Rectal smooth muscle tissue (tissue), 1 donor: ENCODE measurements around the gene KIAA1958.

Source experiments
- H3K27ac ChIP-seq: one replicate; pipeline ENCODE4 v1.7.0; 2013; ENCODE audit warnings: low read depth, low read length, inconsistent platforms
- H3K27me3 ChIP-seq: one replicate; pipeline ENCODE4 v1.7.0; 2013; ENCODE audit warnings: low read length; ENCODE audit not compliant: control insufficient read depth, insufficient read depth
- H3K36me3 ChIP-seq: one replicate; pipeline ENCODE4 v1.7.0; 2013; ENCODE audit warnings: low read length; ENCODE audit not compliant: control insufficient read depth, insufficient read depth
- H3K4me1 ChIP-seq: one replicate; pipeline ENCODE4 v1.7.0; 2013; ENCODE audit warnings: low read length; ENCODE audit not compliant: control insufficient read depth, insufficient read depth
- H3K4me3 ChIP-seq: one replicate; pipeline ENCODE4 v1.7.0; 2013; ENCODE audit warnings: low read length
- H3K9ac ChIP-seq: one replicate; pipeline ENCODE4 v1.7.0; 2013; ENCODE audit warnings: low read length

Gene KIAA1958

DNA sequence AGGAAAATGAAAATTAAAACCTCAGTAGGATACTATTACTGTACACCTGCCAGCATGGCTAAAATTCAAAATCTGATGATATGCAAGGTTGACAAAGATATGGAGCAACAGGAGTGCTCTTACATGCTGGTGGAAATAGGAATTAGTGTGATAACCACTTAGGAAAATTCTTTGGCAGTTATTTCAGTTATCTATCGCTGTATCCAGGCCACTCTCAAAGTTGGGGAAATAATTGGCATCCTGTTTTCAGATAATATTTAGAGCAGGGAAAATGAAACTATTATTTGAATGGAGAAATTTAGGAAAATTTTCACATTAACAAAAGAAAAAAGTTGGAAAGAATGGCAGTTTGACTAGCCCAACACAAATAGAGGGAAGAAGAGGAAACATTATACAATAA lies 50.9 kb downstream of the KIAA1958 start:
- no peaks in the 10 kb centered on the region for H3K4me1 ChIP-seq

DNA sequence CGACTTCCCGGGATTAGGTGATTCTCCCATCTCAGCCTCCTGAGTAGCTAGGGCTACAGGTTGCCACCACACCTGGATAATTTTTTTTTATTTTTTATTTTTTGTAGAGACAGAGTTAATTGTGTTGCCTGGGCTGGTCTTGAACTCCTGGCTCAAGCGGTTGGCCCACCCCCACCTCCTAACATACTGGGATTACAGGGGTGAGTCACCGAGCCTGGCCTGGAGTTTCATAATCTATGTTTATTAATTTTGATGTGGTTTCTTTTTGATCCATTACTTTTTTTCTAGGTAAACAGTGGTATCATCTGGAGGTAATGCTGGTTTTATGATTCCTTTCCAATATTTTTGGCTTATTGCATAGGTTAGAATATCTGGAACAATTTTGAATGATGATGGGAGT lies 54.2 kb downstream of the KIAA1958 start:
- Histone ChIP-seq H3K36me3 (no peaks in the 10 kb centered on the region), H3K27me3 (no peaks in the 10 kb centered on the region), H3K4me3 (no peak overlapping the region), H3K27ac (no peak overlapping the region), H3K4me1 (no peaks in the 10 kb centered on the region), H3K9ac (no peak overlapping the region)

More for the DNA sequence above, 50.9 kb downstream of the KIAA1958 start:
- Histone ChIP-seq H3K4me3 (no peak overlapping the region), H3K27ac (no peak overlapping the region), H3K27me3 (no peaks in the 10 kb centered on the region), H3K36me3 (no peaks in the 10 kb centered on the region), H3K9ac (no peak overlapping the region)

DNA sequence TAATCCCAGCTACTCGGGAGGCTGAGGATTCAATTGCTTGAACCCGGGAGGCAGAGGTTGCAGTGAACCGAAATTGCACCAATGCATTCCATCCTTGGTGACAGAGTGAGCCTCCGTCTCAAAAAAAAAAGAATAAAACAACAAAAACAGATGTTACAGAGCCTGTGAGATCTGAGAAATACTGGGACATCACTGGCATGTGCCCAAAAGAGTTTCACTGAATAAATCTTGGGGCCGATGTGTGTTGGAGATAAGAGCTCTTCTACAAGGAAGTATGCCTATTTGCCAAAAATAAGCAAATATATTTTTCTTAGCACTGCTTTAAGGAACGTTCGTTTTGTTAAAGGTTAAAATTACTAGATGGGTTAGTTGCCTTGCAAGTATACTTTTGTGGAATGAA lies 55.1 kb downstream of the KIAA1958 start:
- H3K27me3 ChIP-seq: no peaks in the 10 kb centered on the region
- no peak overlapping the region for H3K4me3 ChIP-seq
- no peaks in the 10 kb centered on the region for H3K4me1 ChIP-seq
- no peaks in the 10 kb centered on the region for H3K36me3 ChIP-seq
- H3K9ac ChIP-seq: no peak overlapping the region
- no peak overlapping the region for H3K27ac ChIP-seq

DNA sequence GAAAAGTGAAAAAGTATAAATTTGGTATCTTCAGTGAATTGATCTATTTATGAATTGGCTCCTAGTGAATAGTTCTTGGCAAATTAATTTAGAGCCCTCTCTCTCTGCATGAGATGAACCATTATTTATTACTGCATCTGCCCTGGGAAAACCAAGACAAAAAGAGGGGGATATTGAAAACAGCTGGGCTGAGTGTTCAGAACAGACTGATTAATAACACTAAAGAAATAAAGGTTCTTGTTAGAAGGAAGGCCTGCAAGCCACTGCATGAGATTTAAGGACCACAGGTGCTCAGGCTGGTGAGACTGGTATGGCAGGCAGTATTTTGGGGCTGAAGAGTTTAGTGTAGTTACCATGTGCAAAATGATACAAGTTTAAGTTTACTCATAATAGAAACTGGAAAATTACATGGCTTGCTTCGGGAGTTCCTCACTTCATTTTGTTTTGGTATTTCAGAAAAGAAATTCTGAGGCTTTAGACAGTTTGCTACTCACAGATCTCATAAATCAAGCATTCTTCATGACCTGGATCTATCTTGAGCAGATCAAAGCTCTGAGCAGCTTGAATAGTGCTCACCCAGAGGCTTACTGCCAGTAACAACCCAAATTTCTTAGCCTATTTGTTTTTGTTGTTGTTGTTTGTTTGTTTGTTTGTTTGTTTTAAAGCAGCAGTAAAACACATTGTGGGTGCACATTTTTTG lies 56.1 kb downstream of the KIAA1958 start:
- no peak overlapping the region for H3K27ac ChIP-seq
- H3K36me3 ChIP-seq: no peaks in the 10 kb centered on the region
- no peak overlapping the region for H3K9ac ChIP-seq
- no peaks in the 10 kb centered on the region for H3K4me1 ChIP-seq
- H3K4me3 ChIP-seq: no peak overlapping the region
- H3K27me3 ChIP-seq: no peaks in the 10 kb centered on the region

DNA sequence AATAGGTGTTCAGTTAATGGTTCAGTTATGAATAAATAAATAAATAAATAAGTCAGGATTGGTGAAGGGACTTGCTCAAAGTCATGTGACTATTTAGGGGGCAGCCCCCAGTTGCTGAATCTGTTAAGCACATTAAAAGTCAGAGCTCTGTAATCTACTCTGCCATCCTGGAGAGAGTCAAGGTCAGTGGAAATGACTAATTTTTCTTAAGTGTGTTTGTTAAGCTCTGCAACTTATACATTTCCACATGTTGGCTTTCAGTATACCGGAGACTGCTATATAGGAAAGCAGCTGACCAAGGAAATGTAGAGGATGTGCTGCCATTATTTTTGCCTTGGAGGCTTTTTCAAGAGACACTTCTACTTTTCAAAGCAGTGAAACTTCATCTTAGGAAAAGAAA lies 57.9 kb downstream of the KIAA1958 start:
- H3K9ac ChIP-seq: no peak overlapping the region
- no peaks in the 10 kb centered on the region for H3K27me3 ChIP-seq
- no peak overlapping the region for H3K4me3 ChIP-seq
- no peak overlapping the region for H3K27ac ChIP-seq
- H3K36me3 ChIP-seq: no peaks in the 10 kb centered on the region
- no peaks in the 10 kb centered on the region for H3K4me1 ChIP-seq

DNA sequence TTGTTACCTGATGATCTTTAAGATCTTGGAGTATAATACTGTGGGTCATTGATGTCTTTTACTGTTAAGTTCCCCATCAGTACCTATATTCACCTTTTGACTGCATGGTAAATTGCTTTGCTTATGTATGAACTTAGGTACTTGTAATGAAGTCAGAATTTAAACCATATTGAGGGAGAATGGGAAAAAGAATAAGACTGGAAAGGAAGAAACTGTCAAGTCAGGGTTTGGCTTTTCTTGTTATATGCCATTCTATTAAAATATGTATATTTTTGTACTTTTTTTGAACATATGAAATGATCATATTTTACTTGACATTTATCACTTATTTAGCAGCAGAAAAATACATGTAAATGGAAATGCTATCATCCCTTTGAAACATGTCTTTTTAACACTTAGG lies 58.6 kb downstream of the KIAA1958 start:
- H3K4me3 ChIP-seq: no peak overlapping the region
- H3K36me3 ChIP-seq: no peaks in the 10 kb centered on the region
- no peak overlapping the region for H3K9ac ChIP-seq
- no peaks in the 10 kb centered on the region for H3K4me1 ChIP-seq
- H3K27me3 ChIP-seq: no peaks in the 10 kb centered on the region
- H3K27ac ChIP-seq: no peak overlapping the region

DNA sequence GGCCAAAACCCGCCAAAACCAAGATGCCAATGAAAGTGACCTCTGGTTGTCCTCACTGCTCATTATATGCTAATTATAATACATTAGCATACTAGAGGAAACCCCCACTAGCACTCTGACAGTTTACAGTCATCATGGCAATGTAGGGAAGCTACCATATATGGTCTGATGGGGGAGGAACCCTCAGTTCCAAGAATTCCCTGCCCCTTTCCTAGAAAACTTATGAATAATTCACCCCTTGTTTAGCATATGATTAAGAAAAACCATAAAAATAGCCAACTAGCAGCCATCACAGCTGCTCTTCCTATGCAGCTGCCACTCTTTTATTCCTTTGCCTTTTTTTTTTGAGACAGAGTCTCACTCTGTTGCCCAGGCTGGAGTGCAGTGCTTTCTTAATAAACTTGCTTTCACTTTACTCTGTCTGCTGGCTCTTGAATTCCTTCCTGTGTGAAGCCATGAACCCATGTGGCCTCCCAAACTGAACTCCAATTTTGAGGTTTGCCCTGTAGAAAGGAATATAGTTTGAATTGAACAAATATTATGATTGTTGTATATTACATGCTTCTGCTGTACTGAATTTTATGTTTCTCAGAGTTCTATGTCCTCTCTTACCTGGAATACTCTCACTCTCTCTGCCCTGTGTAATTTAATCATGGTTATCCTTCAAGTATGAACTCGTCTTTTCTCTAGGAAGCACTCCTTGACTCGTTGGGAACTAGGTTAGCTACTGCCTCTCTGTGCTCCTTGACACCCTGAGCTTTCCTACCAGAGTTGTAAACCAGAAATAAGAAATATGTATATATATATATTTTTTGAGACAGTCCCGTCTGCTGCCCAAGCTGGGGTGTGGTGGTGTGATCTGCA lies 59.8 kb downstream of the KIAA1958 start:
- Histone ChIP-seq H3K36me3 (no peaks in the 10 kb centered on the region), H3K27ac (no peak overlapping the region), H3K4me1 (no peaks in the 10 kb centered on the region), H3K9ac (no peak overlapping the region), H3K27me3 (no peaks in the 10 kb centered on the region), H3K4me3 (no peak overlapping the region)

DNA sequence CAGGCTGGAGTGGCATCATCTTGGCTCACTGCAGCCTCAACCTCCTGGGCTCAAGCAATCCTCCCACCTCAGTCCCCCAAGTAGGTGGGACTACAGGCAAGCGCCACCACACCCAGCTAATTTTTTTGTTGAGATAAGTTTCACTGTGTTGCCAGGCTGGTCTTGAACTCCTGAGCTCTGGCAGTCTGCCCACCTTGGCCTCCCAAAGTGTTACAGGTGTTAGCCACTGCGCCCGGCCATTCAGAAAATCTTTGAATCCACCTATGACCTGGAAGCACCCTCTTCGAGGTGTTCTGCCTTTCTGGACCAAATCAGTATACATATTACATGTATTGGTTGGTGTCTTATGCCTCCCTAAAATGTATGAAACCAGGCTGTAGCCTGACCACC lies 61.4 kb downstream of the KIAA1958 start:
- H3K9ac ChIP-seq: no peak overlapping the region
- no peaks in the 10 kb centered on the region for H3K4me1 ChIP-seq
- H3K4me3 ChIP-seq: no peak overlapping the region
- H3K27me3 ChIP-seq: no peaks in the 10 kb centered on the region
- no peak overlapping the region for H3K27ac ChIP-seq
- no peaks in the 10 kb centered on the region for H3K36me3 ChIP-seq

DNA sequence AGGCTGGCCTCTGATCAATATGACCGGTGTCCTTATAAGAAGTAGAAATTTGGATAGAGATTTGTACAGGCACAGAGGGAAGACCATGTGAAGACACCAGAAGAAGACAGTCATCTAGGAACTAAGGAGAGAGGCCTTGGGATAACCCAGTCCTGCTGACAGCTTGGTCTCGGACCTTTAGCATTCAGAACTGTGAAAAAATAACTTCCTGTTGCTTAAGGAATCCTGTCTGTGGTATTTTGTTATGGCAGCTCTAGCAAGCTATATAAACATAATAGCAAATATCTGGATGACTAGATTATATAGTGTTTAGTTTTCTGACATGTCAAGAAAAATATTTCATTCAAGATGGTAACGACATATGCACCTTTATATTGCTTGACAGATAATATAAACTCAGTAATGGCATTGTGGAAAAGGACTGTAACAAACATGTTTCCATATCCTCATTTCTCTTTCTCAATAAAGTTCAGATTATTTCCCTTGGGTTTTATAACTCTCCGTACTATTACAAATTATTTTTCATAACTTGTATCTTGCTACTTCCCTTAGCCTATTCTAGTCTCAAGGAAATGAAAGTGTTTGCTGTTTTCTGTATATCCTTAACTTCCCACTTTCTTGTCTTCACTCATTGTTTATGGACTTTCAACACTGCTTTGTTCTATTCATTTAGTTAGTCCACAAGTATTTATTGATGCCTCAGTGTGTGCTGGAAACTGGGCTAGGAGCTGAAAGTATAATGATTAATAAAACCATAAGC lies 62.4 kb downstream of the KIAA1958 start:
- Histone ChIP-seq H3K4me1 (no peaks in the 10 kb centered on the region), H3K4me3 (no peak overlapping the region), H3K9ac (no peak overlapping the region), H3K27me3 (no peaks in the 10 kb centered on the region), H3K27ac (no peak overlapping the region), H3K36me3 (no peaks in the 10 kb centered on the region)

DNA sequence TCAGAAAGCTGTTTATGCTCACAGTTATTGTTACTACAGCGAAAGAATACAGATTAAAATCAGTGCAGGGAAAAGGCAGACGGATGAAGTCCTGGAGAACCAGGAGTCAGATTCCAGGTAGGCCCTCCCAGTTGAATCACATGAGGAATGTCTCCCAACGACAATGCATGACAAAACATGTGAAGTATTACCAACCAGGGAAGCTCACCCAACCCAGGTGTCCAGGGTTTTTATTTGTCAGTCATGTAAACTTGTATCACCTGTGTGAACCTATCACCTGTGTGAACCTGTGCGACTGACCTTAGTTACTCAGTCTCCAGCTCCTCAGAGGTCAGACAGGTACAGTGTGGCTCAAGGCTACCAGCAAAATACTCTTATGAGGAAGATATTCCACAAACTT lies 63.9 kb downstream of the KIAA1958 start:
- H3K9ac ChIP-seq: no peak overlapping the region
- H3K27me3 ChIP-seq: no peaks in the 10 kb centered on the region
- H3K36me3 ChIP-seq: no peaks in the 10 kb centered on the region
- no peak overlapping the region for H3K4me3 ChIP-seq
- H3K27ac ChIP-seq: no peak overlapping the region
- no peaks in the 10 kb centered on the region for H3K4me1 ChIP-seq

DNA sequence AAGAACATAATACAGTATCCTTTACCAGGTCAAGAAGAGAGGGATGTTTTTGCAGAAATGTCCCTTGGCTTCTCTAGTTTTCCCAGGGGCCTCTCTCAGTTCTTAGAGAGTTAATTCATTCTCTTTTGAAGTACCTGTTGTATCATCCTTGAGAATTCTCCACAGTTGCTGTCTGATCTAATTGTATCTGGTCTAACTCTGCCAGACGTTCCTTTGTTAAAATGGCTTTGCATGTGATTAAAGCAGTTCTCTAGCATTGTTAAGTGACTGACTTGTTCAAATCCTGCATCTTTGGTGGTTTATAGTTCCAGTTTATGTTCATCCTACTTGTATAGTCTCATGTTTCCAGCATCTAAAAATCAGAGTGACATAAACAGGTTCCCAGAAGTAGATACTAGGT lies 65.0 kb downstream of the KIAA1958 start:
- Histone ChIP-seq H3K27me3 (no peaks in the 10 kb centered on the region), H3K27ac (no peak overlapping the region), H3K36me3 (no peaks in the 10 kb centered on the region), H3K9ac (no peak overlapping the region), H3K4me3 (no peak overlapping the region), H3K4me1 (no peaks in the 10 kb centered on the region)

DNA sequence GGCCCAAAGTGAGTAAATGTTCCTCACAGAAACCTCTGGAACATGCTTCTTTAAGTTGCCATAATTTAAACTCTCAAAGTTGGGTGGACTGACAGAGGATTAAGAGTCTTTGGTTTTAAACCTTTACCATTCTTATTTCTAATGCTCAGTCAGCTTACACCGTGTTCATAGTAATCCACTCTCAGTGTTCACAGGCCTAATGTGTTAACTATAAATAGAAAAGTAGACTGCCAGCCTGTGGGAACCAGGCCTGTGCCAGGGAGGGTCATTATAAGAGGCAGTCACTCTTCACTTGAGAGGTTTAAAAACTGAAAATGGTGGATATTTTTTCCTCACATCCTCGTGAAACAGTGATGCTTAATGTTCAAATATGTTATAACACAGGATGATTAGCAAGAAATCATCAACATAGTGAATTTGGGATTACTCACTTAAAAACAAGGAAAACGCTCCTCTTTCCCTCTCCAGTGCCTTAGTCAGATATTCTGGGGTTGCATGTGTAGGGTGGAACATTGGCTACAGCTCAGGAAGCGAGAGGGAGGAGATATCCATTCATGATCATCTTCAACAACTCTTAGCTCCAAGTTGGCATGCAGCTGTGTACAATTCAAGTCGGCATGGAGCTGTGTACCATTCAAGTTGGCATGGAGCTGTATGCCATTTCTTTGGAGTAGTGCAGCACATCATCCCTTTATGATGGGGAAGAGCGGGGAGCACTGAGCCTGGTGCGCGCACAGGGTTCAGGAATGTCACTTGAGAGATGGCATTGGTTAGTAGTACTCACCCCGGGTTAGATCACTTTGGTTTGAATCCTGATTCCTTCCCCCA lies 65.8 kb downstream of the KIAA1958 start:
- no peak overlapping the region for H3K27ac ChIP-seq
- H3K36me3 ChIP-seq: no peaks in the 10 kb centered on the region
- H3K4me3 ChIP-seq: no peak overlapping the region
- no peak overlapping the region for H3K9ac ChIP-seq
- H3K4me1 ChIP-seq: no peaks in the 10 kb centered on the region
- H3K27me3 ChIP-seq: no peaks in the 10 kb centered on the region
